ENCODE results near the gene PGGHG.
"Not testable (repeated sequence)": the region's sequence is repeated elsewhere in the genome, so short reads cannot be mapped to it uniquely, and the experiment has no call there.

The PGGHG gene

GRCh38 chr11:315051-315481 is 26.1 kb downstream of the PGGHG start:
- DNase-seq (ENCODE audit: low read depth) = no peak
- TF ChIP-seq, protein P1, sequence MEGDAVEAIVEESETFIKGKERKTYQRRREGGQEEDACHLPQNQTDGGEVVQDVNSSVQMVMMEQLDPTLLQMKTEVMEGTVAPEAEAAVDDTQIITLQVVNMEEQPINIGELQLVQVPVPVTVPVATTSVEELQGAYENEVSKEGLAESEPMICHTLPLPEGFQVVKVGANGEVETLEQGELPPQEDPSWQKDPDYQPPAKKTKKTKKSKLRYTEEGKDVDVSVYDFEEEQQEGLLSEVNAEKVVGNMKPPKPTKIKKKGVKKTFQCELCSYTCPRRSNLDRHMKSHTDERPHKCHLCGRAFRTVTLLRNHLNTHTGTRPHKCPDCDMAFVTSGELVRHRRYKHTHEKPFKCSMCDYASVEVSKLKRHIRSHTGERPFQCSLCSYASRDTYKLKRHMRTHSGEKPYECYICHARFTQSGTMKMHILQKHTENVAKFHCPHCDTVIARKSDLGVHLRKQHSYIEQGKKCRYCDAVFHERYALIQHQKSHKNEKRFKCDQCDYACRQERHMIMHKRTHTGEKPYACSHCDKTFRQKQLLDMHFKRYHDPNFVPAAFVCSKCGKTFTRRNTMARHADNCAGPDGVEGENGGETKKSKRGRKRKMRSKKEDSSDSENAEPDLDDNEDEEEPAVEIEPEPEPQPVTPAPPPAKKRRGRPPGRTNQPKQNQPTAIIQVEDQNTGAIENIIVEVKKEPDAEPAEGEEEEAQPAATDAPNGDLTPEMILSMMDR (IDR thresholded peaks at IDR 0.05; ENCODE audit: low read length, missing control alignments) = no peak
- H3K4me3 ChIP-seq (replicated peaks; ENCODE audit: low read depth, low read length) = peak overlapping the region; percentile 81

GRCh38 chr11:315516-315994 is 26.6 kb downstream of the PGGHG start:
- peak overlapping the region; percentile 81 for H3K4me3 ChIP-seq (replicated peaks; ENCODE audit: low read depth, low read length)
- no peak for DNase-seq (ENCODE audit: low read depth)
- TF ChIP-seq, protein P1 (IDR thresholded peaks at IDR 0.05; ENCODE audit: low read length, missing control alignments) = no peak

DNA sequence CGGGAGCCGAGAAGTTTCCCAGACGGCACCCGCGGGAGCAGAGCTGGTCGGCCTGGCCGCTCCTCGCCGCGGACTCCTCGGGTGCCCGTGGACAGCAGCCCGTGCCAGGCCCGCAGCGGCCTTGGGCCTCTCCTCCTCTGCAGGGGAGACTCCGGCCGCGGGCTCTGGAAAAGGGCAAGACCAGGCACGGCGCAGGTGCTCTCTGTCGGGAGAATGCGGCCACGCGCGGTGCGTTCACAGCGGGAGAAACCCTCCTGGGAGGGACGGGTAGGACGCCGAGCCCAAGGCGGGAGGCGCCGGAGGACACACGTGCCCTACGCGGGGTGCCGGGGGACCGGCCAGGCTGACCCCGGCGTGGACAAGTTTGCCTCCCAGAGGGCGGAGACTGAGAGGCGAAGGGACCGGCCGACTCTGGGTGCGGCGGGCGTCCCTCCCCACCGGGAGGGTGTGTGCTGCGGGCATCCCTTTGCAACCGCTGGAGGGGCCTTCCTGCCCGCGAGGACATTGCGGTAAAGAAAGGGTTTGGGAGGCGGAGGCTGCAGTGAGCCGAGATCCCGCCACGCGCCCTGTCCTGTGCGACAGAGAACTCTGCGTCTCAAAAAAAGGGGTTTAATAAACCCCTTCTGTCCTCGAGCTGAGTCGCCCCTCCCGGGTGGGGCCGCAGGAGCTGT is 27.2 kb downstream of the PGGHG start:
- peak overlapping the region; percentile 81 for H3K4me3 ChIP-seq (replicated peaks; ENCODE audit: low read depth, low read length)
- DNase-seq (ENCODE audit: low read depth) = no peak
- TF ChIP-seq, protein P1 (IDR thresholded peaks at IDR 0.05; ENCODE audit: low read length, missing control alignments) = no peak

- H3K4me3 ChIP-seq (replicated peaks; ENCODE audit: low read depth, low read length) = peak overlapping the region; percentile 81
- DNase-seq (ENCODE audit: low read depth) = no peak
- TF ChIP-seq, protein P1 (IDR thresholded peaks at IDR 0.05; ENCODE audit: low read length, missing control alignments) = no peak
These were observed 28.0 kb downstream of the PGGHG start for GRCh38 chr11:316891-317301.

DNA sequence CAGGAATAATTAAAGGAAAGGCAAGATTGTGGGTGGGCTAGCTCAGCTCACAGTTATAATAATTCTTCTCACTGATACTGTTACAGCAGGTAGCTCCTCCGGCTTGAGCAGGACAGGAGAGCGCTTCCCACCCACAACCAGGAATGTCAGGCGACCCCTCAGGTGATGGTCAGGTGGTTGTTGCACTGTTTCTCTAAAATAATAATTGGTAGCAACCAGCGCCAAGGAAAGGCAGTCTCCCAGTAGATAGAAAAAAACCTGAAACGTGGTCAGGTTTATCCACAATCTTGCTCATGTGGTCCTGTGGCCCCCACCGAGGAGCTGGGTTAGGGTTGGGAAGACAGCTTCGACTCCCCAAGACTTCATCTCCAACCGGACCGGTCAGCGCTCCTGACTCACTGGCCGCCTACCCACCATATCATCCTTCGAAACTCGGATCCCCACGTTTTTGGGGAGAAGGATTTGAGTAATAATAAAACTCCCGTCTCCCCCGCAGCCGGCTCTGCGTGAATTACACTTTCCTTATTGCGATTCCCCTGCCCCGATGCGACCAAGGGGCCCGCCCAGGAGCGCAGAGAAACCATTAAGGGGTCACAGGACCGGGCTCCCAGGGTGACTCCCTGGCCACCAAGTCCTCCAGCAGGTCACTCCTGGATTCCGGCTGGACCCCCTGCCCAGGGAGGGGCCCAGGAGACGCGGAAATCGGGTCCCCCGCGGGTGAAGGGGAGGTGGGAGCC is 28.9 kb downstream of the PGGHG start:
- peak overlapping the region; percentile 9 for H3K4me3 ChIP-seq (replicated peaks; ENCODE audit: low read depth, low read length)
- DNase-seq (ENCODE audit: low read depth) = not testable (repeated sequence)

DNA sequence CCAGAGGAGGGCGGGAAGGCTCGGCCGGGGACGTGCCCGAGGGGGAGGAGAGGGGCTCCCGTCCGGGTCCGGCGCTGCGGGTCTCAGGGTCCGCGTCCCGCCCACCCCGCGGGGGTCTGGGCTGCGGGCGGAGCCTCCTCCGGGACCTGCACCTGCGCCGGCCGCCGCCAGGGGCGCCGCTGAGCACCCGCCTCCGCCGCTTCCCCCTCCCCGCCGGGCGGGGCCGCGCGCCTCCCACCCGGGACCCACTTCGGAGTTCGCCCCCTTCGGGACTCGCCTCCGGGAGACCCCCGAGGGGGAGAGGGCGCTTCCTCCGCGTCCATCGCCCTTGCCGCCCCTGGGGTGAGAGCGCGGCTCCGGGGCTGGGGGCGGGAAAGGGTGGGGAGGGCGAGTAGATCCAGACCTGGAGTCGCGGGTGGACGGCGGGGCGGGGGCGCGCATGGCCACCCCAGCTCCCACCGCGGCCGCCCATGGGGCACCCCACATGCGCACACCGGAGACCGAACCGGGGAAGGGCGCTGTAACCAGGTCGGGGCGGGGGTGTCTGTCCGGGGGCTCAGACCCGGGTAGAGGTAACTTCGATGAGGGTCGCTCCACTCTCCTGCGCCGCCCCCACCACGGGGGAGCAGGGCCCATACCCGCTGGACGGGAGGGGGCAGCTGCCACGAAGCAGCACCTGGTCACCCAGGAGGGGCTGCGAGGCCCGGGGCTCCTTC is 29.6 kb downstream of the PGGHG start:
- peak overlapping the region; percentile 75 for H3K4me3 ChIP-seq (replicated peaks; ENCODE audit: low read depth, low read length)

DNA sequence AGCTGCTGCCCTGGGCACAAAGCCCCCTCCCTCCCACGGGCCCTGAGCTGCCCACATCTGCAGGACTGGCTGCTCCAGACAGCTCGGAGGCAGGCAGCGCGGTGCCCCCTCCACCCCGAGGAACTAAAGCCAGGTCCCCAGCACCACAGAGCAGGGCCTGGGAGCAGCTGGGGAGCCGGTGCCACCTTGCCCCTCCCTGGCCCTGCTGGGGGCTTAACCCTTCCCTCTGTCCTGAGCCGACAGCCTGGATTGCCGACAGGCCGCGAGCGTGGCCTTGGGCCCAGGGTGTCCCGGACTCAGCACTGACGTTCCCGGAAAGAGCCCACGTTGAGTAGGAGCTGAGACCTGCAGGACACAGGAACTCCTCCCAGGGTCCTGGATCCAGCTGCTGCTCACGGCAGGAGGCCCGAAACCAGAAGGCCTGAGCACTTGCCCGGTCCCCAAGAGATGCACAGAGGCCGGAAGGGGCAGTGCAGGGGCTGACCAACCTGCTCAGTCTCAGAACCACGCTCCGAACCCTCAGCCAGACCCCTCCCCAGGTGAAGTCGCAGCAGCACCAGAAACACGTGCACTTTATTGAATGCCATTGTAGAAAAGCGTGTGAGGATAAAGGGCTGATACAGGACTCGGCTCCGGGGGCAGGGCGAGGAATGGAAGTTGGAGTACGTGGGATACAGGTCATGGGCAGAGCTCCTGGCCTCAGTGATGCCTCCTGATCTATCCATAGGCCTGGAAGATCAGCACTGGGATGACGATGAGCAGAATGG is 30.4 kb downstream of the PGGHG start:
- peak overlapping the region; percentile 75 for H3K4me3 ChIP-seq (replicated peaks; ENCODE audit: low read depth, low read length)
- DNase-seq (ENCODE audit: low read depth) = not testable (repeated sequence)

More for the DNA sequence above, 29.6 kb downstream of the PGGHG start:
- not testable (repeated sequence) for DNase-seq (ENCODE audit: low read depth)

DNA sequence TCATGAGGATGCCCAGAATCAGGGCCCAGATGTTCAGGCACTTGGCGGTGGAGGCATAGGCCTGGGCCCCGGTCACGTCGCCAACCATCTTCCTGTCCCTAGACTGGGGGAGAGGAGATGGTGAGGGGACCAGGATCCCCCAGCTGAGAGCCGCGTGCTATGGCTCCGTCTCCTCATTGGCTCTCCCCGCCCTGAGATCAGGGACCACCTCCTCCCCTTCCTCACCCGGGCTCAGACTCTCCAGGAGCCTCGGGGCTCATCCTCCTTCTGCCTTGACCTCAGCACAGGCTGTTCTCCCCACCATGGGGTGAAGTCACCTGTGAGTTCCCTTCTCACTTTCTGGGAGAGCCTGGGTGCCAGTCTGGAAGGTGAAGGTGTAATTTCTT is 31.0 kb downstream of the PGGHG start:
- H3K4me3 ChIP-seq (replicated peaks; ENCODE audit: low read depth, low read length) = peak overlapping the region; percentile 75
- not testable (repeated sequence) for DNase-seq (ENCODE audit: low read depth)
